ENCODE data around the gene FLNB. TPM values are rescaled to one million over a fixed set of nuclear protein-coding genes. Genes with fewer than 3 reads are reported as not detected.
"Not testable (repeated sequence)": the region's sequence is repeated elsewhere in the genome, so short reads cannot be mapped to it uniquely, and the experiment has no call there.

The FLNB gene
- polyA plus RNA-seq, 1 of the 3 experiments (the other 2 are of a cell fraction): 127 TPM

- Histone ChIP-seq H3K4me1 (ENCODE audit: control insufficient read depth in 1 of 2, insufficient read depth in 2 of 2, low read depth in 1 of 2, low read length in 1 of 2) (peaks cover 19 to 33% of the 10 kb centered on the region in 2 experiments), H3F3A (replicated peaks; ENCODE audit: insufficient read depth) (peaks cover 39% of the 10 kb centered on the region), H4K20me1 (ENCODE audit: insufficient read depth) (0 out of 2 replicates have a peak, but pooled peaks cover 5% of the 10 kb centered on the region), H3K27me3 (ENCODE audit: insufficient read depth) (no peaks in the 10 kb centered on the region), H3K36me3 (replicated peaks in 1 of 2; ENCODE audit: control insufficient read depth in 1 of 2, insufficient read depth in 2 of 2, low read length in 1 of 2) (peaks cover 0 to 5% of the 10 kb centered on the region in 2 experiments), H3K9ac (no peak overlapping the region), H3K27ac (ENCODE audit: low read depth in 2 of 2, low read length in 1 of 2) (no peak overlapping the region), H3K4me2 (no peak overlapping the region), H3K9me3 (no peaks in the 10 kb centered on the region), H3K79me2 (ENCODE audit: insufficient read depth) (peaks cover 95% of the 10 kb centered on the region), H2AFZ (ENCODE audit: low read depth) (no peak overlapping the region), H3K9me2 (no peaks in the 10 kb centered on the region), H3K4me3 (ENCODE audit: low read depth in 2 of 2, low read length in 1 of 2) (no peak overlapping the region)
- ChIA-PET CTCF (no interaction called here), POLR2A (no interaction called here)
- 97% methylated on average over 4 of the region's 4 CpGs for WGBS (ENCODE audit: low lambda C conversion rate)
- DNase-seq: no peak
- no peak for TF ChIP-seq POLR2AphosphoS5 (IDR thresholded peaks at IDR 0.05; ENCODE audit: low read depth, low read length)
These were observed 47.1 kb downstream of the FLNB start for GRCh38 chr3:58055314-58055713.

DNA sequence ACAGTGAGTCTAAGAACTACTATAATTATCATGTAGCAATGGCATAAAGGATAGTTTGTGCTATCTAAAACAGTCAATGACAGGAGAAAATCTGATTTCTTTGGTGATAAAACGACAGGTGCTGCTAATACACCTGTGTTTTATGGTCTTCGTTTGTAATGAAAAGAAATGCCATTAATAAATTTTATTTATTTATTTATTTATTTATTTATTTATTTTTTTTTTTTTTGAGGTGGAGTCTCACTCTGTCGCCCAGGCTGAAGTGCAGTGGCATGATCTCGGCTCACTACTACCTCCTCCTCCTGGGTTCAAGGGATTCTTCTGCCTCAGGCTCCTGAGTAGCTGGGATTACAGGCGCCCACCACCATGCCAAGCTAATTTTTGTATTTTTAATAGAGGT, 47.7 kb downstream of the FLNB start:
- CTCF ChIA-PET: interaction anchor here (0.6 kb wide), 1 partner anchor 408 kb away, joined by 3 read pairs; no protein-coding TSS in a partner anchor
- H2AFZ ChIP-seq (ENCODE audit: low read depth); H3K9me2 ChIP-seq; H3K4me3 ChIP-seq (ENCODE audit: low read depth in 2 of 2, low read length in 1 of 2); H3K36me3 ChIP-seq (replicated peaks in 1 of 2; ENCODE audit: control insufficient read depth in 1 of 2, insufficient read depth in 2 of 2, low read length in 1 of 2); H3K27ac ChIP-seq (ENCODE audit: low read depth in 2 of 2, low read length in 1 of 2); H3K9ac ChIP-seq; H3K4me2 ChIP-seq; H3K9me3 ChIP-seq; H3K27me3 ChIP-seq (ENCODE audit: insufficient read depth); H4K20me1 ChIP-seq (ENCODE audit: insufficient read depth); DNase-seq; POLR2A ChIA-PET: not testable (repeated sequence)
- peaks cover 95% of the 10 kb centered on the region for H3K79me2 ChIP-seq (ENCODE audit: insufficient read depth)
- H3K4me1 ChIP-seq (ENCODE audit: control insufficient read depth in 1 of 2, insufficient read depth in 2 of 2, low read depth in 1 of 2, low read length in 1 of 2): peaks cover 21 to 33% of the 10 kb centered on the region in 2 experiments
- 97% methylated on average over 5 of the region's 5 CpGs for WGBS (ENCODE audit: low lambda C conversion rate)
- peaks cover 39% of the 10 kb centered on the region for H3F3A ChIP-seq (replicated peaks; ENCODE audit: insufficient read depth)

DNA sequence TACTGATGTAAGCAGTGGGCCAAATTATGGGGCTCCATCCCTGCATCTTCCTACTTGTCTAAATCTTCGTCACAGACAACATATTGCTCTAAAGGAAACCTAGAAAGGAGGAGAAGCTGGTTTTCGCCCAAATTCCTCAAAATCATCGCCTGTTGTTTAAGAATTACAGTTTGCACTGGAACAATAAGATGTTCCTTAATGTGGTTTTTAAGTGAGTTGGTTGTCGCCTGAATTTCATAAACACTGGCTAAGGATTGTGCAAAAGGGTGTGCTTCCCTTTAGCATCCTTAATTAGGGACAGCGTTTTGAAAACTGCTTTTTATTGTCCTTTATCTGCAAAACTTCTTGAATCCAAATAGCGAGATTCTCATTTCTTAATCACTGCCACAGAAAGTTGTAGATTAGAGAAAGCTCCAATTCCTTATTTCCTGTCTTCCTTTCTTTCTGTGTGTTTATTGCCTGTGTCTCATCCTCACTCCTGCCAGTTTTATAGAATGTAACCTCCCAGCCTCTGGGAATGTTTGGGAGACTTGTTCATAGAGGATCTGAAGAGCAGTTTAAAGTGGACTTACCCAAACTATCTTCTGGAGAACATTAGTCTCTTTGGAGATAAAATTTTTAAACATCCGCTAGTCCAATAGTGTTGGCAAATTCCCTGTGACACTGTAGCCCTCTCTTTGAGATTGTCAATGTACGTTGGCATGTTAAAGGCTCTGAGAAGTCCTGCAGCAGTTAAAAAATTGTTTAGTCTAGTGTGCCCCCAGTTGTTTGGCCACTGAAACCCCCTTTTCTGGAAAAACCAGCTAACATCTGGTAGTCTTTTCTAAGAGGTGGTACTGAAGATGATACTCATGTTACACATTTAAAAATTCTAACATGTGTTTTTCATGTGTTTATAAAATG, 50.4 kb downstream of the FLNB start:
- H3K79me2 ChIP-seq (ENCODE audit: insufficient read depth): peaks cover 100% of the 10 kb centered on the region
- ChIA-PET CTCF (interaction anchor here (1.0 to 1.5 kb wide), 2 partner anchors 18 to 119 kb away, joined by 3 to 5 read pairs; no protein-coding TSS in a partner anchor), POLR2A (no interaction called here)
- TF ChIP-seq TCF12 (IDR thresholded peaks at IDR 0.05): peak; percentile 25; the same call in 1 of the 2 replicates
- TF ChIP-seq SIN3A (IDR thresholded peaks at IDR 0.05; ENCODE audit: borderline replicate concordance, low read depth, low read length): no peak
- no peak overlapping the region for H2AFZ ChIP-seq (ENCODE audit: low read depth)
- peaks cover 5% of the 10 kb centered on the region; the same call in 1 of the 2 replicates for H4K20me1 ChIP-seq (ENCODE audit: insufficient read depth)
- H3K9me2 ChIP-seq: no peaks in the 10 kb centered on the region
- no peaks in the 10 kb centered on the region for H3K9me3 ChIP-seq
- no peaks in the 10 kb centered on the region for H3K27me3 ChIP-seq (ENCODE audit: insufficient read depth)
- whole genome bisulfite sequencing (ENCODE audit: low lambda C conversion rate): 84% methylated on average over 8 of the region's 8 CpGs
- H3K4me2 ChIP-seq: peak overlapping the region; percentile 65
- no peak overlapping the region for H3K4me3 ChIP-seq (ENCODE audit: low read depth in 2 of 2, low read length in 1 of 2)
- H3K9ac ChIP-seq: peak overlapping the region; percentile 58; the same call in 1 of the 2 replicates
- H3K27ac ChIP-seq (ENCODE audit: low read depth in 2 of 2, low read length in 1 of 2): peak overlapping the region; percentile 64 to 82; a peak in 3 of 4 replicates
- H3K4me1 ChIP-seq (ENCODE audit: control insufficient read depth in 1 of 2, insufficient read depth in 2 of 2, low read depth in 1 of 2, low read length in 1 of 2): peaks cover 26 to 42% of the 10 kb centered on the region in 2 experiments
- DNase-seq: no peak
- peaks cover 39% of the 10 kb centered on the region for H3F3A ChIP-seq (replicated peaks; ENCODE audit: insufficient read depth)
- H3K36me3 ChIP-seq (replicated peaks in 1 of 2; ENCODE audit: control insufficient read depth in 1 of 2, insufficient read depth in 2 of 2, low read length in 1 of 2): peaks cover 0 to 5% of the 10 kb centered on the region in 2 experiments

All from SK-N-SH (cell line).